ENCODE results near the gene PHF23. TPM values are rescaled to one million over a fixed set of nuclear protein-coding genes. Genes with fewer than 3 reads are reported as not detected.

Gene PHF23
- total RNA-seq, 2 donors from 2014 or later: 43.5 to 52.3 TPM

- Mint-ChIP-seq H3K27ac (peak overlapping the region; percentile 91), H3K36me3 (ENCODE audit: low read depth) (peaks cover 15% of the 10 kb centered on the region), H3K4me3 (peak overlapping the region; percentile 93), H3K27me3 (peaks cover 4% of the 10 kb centered on the region), H3K9me3 (no peaks in the 10 kb centered on the region), H3K4me1 (peaks cover 40% of the 10 kb centered on the region)
- ATAC-seq (replicated peaks): no peak
These were observed 24.1 kb downstream of the PHF23 start for GRCh38 chr17:7215136-7215638.

DNA sequence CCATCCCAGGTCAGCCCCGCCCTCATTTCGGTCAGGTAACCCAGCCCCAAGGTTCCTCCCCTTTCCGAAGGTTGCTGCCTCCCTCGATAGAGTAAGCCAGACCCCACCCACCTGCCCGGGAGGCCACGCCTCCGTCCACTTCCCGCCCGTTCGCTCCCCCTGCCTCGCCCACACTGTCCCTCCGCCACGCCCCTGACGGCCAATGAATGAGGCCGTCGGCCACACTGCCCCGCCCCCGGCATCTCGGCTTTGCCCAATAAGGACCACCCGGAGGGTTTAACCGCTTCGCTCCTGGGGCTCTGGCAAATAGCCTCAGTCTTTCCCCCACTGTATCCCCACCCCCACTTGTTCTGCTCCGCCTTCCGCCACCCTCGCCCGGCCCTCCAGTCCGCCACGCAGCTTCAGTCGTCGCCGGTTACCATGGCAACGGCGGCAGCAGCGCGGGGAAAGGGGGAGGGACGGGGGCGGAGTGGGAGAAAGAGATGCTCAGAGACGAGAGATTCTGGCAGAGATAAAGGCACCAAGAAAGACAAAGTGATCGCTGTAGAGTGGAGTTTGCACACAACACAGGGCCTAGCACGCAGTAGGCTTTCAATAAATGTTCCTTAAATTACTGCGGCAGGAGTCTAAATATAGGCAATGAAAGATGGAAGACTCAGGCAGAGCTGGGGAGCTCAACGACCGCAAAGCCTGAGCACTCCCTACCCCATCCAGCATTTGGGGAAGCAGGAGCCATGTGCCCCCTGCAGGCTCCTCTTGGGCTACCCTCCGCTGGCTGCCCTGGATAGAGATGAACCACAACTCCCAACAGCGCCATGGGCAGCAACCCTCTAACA lies 24.7 kb downstream of the PHF23 start:
- peak overlapping the region; percentile 93 for H3K4me3 Mint-ChIP-seq
- ATAC-seq (replicated peaks): peak; percentile 86
- H3K27me3 Mint-ChIP-seq: peaks cover 4% of the 10 kb centered on the region
- no peaks in the 10 kb centered on the region for H3K9me3 Mint-ChIP-seq
- H3K36me3 Mint-ChIP-seq (ENCODE audit: low read depth): peaks cover 8% of the 10 kb centered on the region
- H3K27ac Mint-ChIP-seq: peak overlapping the region; percentile 91
- H3K4me1 Mint-ChIP-seq: peaks cover 40% of the 10 kb centered on the region

DNA sequence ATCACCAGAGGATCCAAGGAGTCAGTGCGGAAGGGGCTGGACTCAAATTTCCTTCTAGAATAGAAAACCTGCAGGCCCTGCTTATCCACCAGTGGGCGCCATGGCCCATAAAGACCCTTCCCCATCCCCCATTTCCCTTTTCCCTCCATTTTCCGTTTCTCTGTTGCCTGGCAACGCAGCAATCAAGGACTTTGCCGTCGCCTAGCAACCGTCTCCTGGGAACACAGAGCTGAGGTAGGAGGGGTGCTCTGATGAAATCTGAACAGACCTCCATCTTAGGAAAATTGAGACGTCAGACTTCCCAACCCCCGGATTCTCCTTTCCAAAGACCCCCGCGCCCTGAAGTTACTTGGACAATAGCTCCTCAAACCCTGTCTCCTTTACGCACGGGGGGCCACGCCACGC lies 25.4 kb downstream of the PHF23 start:
- ATAC-seq (replicated peaks): peak; percentile 11
- H3K4me3 Mint-ChIP-seq: peak overlapping the region; percentile 93
- no peaks in the 10 kb centered on the region for H3K9me3 Mint-ChIP-seq
- peak overlapping the region; percentile 91 for H3K27ac Mint-ChIP-seq
- peaks cover 6% of the 10 kb centered on the region for H3K36me3 Mint-ChIP-seq (ENCODE audit: low read depth)
- H3K27me3 Mint-ChIP-seq: peaks cover 4% of the 10 kb centered on the region
- peaks cover 35% of the 10 kb centered on the region for H3K4me1 Mint-ChIP-seq

- Mint-ChIP-seq H3K27me3 (peaks cover 4% of the 10 kb centered on the region), H3K4me1 (peaks cover 32% of the 10 kb centered on the region), H3K4me3 (no peak overlapping the region), H3K27ac (no peak overlapping the region), H3K9me3 (no peaks in the 10 kb centered on the region), H3K36me3 (ENCODE audit: low read depth) (peaks cover 6% of the 10 kb centered on the region)
- ATAC-seq (replicated peaks): no peak
These were observed 27.6 kb downstream of the PHF23 start for GRCh38 chr17:7211491-7212273.

DNA sequence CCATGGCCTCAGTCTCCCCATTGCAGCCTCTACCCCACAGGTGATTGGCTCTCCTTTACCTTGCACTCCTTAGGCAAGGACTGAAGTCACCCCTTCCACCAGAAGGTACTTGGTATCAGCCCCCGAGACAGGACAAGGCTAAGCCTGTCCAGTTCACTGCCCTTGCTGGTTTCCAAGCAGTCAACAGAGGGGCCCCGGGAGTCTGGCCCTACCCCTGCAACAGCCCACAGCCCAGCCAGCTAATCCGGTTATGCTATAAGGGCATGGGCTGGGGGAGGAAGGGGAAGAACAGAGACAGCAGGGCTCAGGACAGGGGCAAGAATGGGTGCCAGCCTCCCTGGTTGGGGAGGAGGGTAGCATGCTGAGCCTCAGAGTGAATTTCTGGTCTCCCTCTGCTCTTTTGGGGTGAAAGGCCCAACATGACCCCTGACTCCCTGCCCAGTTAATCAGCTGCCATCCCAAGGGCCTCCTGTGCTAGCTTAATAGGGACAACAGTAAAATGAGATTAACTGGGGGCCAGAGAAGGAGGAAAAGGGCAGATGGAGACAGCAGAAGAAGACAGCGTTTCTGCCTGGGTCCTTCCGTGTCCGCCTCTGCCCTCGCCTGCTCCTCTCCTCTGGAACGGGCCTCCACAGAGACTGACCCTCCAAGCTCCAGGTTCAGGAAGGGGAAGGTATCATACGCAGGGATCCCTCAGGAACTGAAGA lies 30.4 kb downstream of the PHF23 start:
- Mint-ChIP-seq H3K27me3 (peaks cover 4% of the 10 kb centered on the region), H3K9me3 (no peaks in the 10 kb centered on the region), H3K4me3 (no peak overlapping the region), H3K4me1 (peaks cover 34% of the 10 kb centered on the region), H3K27ac (no peak overlapping the region), H3K36me3 (ENCODE audit: low read depth) (no peaks in the 10 kb centered on the region)
- no peak for ATAC-seq (replicated peaks)

GRCh38 chr17:7208027-7208571 lies 31.2 kb downstream of the PHF23 start:
- Mint-ChIP-seq H3K36me3 (ENCODE audit: low read depth) (no peaks in the 10 kb centered on the region), H3K9me3 (no peaks in the 10 kb centered on the region), H3K4me3 (no peak overlapping the region), H3K4me1 (peaks cover 27% of the 10 kb centered on the region), H3K27me3 (peaks cover 4% of the 10 kb centered on the region), H3K27ac (no peak overlapping the region)
- no peak for ATAC-seq (replicated peaks)

DNA sequence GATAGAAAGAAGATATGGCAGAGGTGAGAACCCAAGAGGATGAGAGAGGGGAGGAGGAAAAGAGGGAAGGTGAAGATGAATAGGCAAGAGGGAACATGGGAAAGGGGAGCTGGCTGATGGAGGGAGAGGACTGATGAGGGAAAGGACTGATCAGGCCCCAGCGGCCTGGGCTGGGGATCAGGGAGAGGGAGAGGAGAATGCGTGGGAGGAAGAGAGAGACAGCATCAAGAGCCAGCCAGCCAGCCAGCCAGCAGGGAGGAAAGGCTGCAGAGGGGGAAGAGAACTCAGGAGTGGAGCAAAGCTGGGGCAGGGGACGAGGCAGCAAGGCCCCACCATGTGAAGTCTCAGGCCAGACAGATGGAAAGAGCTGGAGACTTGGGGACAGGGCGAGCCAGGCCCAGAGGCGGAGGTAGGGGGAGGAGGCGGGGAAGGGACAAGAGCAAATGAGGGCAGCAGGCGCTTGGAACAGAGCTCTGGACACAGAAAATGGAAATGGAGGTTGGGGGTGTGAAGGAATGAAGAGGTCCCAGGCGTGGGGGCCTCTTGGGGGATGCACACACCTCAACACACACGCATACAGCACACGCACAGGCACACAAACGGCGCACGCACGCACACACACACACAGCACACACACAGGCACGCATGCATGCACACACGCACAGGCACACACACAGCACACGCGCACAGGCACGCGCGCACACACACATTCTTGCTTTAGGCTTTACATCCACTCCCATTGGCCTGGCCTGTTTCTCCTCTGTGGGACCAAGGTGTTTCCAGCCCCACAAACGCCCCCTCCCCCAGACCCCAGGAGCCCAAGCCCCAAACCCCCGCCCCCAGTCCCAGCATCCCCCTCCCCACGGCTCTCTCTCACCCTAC lies 31.9 kb downstream of the PHF23 start:
- Mint-ChIP-seq H3K4me1 (peaks cover 27% of the 10 kb centered on the region), H3K27ac (peak overlapping the region; percentile 44), H3K9me3 (no peaks in the 10 kb centered on the region), H3K4me3 (no peak overlapping the region), H3K36me3 (ENCODE audit: low read depth) (no peaks in the 10 kb centered on the region), H3K27me3 (peaks cover 4% of the 10 kb centered on the region)
- ATAC-seq (replicated peaks): no peak

DNA sequence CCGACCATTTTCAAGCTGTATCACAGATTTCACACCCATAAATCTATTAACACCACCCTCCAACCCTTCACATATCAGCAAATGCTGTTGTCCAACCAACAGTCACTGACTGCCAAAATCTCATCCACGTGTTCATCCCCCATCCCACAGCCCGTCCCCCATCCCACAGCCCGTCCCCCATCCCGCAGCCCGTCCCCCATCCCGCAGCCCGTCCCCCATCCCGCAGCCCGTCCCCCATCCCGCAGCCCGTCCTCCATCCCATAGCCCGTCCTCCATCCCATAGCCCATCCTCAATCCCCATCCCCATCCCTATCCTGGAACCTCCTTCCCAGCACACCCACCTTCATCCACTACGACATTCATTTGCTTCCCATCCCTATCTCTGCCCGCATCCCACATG lies 33.7 kb downstream of the PHF23 start:
- Mint-ChIP-seq H3K27ac (peak overlapping the region; percentile 93), H3K9me3 (no peaks in the 10 kb centered on the region), H3K36me3 (ENCODE audit: low read depth) (no peaks in the 10 kb centered on the region), H3K4me1 (peaks cover 27% of the 10 kb centered on the region), H3K4me3 (peak overlapping the region; percentile 84), H3K27me3 (no peaks in the 10 kb centered on the region)
- ATAC-seq (replicated peaks): no peak

DNA sequence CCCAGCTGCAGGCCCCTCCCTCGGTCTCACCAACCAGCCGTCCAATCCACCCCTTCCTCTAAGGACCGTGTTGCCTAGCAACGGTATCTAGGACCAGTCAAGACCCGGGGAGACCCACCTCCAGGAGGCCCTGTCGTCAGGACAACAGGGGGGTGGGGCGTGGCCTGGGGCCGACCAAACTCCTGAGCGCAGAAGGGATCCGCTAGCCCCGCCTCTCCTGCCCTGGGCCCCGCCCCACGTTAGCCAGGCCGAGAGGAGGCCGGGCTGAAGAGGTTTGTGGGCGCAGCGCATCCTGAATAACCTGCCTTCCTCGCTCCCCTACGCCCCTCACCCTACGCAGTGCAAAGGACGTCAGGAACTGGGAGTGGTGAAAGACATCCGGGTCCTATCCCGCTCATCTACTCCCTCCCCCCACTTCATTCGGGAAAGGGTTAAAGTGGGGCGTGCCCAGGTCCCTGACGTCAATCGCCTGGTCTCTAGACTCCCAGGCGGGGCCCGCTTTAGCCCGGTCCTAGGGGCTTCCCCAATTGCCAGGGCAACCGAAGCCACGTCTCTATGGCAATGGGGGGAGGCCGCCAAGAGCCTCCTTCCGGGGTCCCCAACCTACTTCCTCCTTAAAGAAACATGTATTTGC lies 34.3 kb downstream of the PHF23 start:
- Mint-ChIP-seq H3K36me3 (ENCODE audit: low read depth) (no peaks in the 10 kb centered on the region), H3K4me1 (peaks cover 22% of the 10 kb centered on the region)
- peak; percentile 93 for ATAC-seq (replicated peaks)

DNA sequence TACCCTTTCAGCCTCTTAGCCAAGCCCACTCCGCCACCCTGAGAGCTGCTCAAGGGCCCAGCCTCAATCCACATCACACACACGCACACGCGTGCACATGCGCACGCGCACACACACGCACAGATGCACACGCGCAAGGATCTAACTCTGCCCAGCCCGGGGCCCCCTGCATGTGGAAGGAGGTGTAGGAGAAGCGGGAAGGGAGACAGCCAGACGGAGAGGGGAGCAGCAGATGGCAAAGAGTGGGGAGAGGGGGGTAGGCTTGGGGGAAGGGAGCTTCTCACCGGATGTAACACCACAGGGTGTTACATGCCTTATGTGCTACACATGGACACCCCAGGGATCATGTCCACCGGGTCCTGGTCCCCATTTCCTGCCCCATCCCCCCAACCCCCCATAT lies 34.9 kb downstream of the PHF23 start:
- no peaks in the 10 kb centered on the region for H3K27me3 Mint-ChIP-seq
- no peaks in the 10 kb centered on the region for H3K36me3 Mint-ChIP-seq (ENCODE audit: low read depth)
- H3K4me3 Mint-ChIP-seq: peak overlapping the region; percentile 84
- ATAC-seq (replicated peaks): peak; percentile 2
- no peaks in the 10 kb centered on the region for H3K9me3 Mint-ChIP-seq
- H3K27ac Mint-ChIP-seq: peak overlapping the region; percentile 93
- peaks cover 22% of the 10 kb centered on the region for H3K4me1 Mint-ChIP-seq

More for the DNA sequence above, 34.3 kb downstream of the PHF23 start:
- Mint-ChIP-seq H3K9me3 (no peaks in the 10 kb centered on the region), H3K27me3 (no peaks in the 10 kb centered on the region), H3K4me3 (peak overlapping the region; percentile 84), H3K27ac (peak overlapping the region; percentile 93)

DNA sequence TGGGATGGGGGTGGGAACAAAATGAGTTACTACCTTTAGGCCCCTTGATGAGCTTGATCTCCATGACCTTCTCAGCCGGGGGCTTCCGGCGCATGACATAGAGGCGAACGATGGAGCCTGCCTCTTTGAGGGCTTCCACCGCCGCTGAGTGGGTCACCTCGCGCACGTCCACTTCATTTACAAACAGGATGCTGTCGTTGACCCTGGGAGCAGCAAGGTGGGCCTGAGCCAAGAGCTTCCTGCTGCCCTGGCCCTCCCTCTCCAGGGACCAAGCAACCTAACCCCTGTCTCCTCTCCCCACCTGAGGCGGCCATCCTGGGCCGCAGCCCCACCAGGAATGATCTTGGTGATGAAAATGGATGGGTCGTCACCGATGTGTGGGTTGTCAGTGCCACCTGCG lies 35.9 kb downstream of the PHF23 start:
- H3K4me3 Mint-ChIP-seq: peak overlapping the region; percentile 84
- H3K27me3 Mint-ChIP-seq: no peaks in the 10 kb centered on the region
- no peaks in the 10 kb centered on the region for H3K9me3 Mint-ChIP-seq
- no peak for ATAC-seq (replicated peaks)
- H3K4me1 Mint-ChIP-seq: peaks cover 22% of the 10 kb centered on the region
- peak overlapping the region; percentile 93 for H3K27ac Mint-ChIP-seq
- no peaks in the 10 kb centered on the region for H3K36me3 Mint-ChIP-seq (ENCODE audit: low read depth)

DNA sequence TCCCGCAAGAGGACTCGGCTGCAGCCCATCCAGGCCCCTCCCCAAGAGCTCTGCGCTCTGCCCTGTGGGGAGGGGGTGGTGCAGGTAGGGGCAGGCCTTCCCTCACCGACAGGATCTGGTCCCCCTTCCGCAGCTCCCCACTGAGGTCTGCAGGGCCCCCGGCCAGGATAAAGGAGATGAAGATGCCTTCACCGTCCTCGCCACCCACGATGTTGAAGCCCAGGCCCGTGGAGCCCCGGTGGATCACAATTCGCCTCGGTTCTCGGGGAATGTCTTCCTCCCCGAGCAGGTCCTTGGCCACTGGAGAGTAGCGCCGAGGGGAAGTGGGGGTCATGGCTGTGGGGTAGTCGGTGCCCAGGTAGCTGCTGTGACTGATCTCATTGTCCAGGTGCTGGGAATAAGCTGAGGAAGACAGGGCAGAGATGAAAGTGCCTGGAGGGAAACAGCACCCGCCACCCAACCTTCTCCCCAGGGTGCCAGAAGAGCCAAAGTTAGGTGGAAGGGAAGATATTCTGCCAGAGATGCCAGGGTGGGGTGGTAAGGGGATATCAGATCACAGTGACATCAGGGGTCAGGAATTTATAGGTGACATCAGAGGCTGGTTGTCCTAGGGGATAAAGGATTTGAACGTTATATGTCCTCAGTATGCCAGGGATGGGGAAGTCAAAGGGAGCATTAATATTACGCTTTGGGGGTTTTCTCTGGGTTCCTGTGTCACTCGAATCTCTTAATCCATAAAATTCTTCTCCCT lies 42.4 kb downstream of the PHF23 start:
- Mint-ChIP-seq H3K27ac (no peak overlapping the region), H3K9me3 (no peaks in the 10 kb centered on the region), H3K4me1 (no peaks in the 10 kb centered on the region), H3K36me3 (ENCODE audit: low read depth) (no peaks in the 10 kb centered on the region), H3K4me3 (no peak overlapping the region), H3K27me3 (no peaks in the 10 kb centered on the region)
- no peak for ATAC-seq (replicated peaks)

Data from activated T-helper 17 cell treated with anti-CD3 and anti-CD28 coated beads, Interleukin-2, amount 50 U/mL, for 72 hours (primary cell).